GM12865 (cell line): ENCODE measurements around the gene SLC7A8.
"Not testable (repeated sequence)": the region's sequence is repeated elsewhere in the genome, so short reads cannot be mapped to it uniquely, and the experiment has no call there.

Experiments used
- DNase-seq: peaks from one replicate; pipeline ENCODE4 v3.0.0; 2010; ENCODE audit warnings: low read depth
- H3K4me3 ChIP-seq: 2 replicates; pipeline ENCODE4 v1.5.1; 2011; ENCODE audit warnings: mild to moderate bottlenecking, low read depth, low read length, control low read depth
- TF ChIP-seq, protein P1 (sequence below): IDR thresholded peaks from 2 replicates; pipeline ENCODE4 v1.5.1; 2011; ENCODE audit warnings: low read length, control low read depth, low read depth, inconsistent platforms; ENCODE audit not compliant: insufficient read depth; ENCODE audit errors: missing control alignments

Gene SLC7A8

DNA sequence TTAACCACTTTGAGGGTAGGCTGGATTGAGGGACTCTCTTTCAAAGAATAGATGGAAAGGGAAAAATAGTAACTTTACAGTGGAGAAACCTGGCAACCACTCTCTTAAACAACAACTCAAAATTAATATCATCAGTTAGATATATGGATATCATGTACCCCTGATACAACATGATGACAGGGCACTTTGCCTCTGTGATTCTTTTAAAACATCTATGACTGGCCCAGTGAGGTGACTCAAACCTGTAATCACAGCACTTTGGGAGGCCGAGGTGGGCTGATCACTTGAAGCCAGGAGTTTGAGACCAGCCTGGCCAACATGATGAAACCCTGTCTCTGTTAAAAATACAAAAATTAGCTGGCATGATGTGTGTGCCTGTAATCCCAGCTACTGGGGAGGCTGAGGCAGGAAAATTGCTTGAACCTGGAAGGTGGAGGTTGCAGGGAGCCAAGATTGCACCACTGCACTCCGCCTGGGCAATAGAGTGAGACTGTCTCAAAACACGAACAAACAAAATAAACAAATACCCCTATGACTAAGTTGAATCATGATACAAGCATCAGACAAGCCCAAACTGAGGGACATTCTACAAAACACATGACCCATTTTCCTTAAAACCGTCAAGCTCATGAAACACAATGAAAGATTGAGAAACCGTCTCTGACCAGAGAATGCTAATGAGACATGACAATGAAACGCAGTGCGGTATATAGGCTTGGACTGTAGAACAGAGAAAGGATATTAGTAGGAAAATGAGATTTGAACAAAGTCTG lies 26.4 kb upstream of the SLC7A8 start:
- no peak for DNase-seq
- TF ChIP-seq, protein P1, sequence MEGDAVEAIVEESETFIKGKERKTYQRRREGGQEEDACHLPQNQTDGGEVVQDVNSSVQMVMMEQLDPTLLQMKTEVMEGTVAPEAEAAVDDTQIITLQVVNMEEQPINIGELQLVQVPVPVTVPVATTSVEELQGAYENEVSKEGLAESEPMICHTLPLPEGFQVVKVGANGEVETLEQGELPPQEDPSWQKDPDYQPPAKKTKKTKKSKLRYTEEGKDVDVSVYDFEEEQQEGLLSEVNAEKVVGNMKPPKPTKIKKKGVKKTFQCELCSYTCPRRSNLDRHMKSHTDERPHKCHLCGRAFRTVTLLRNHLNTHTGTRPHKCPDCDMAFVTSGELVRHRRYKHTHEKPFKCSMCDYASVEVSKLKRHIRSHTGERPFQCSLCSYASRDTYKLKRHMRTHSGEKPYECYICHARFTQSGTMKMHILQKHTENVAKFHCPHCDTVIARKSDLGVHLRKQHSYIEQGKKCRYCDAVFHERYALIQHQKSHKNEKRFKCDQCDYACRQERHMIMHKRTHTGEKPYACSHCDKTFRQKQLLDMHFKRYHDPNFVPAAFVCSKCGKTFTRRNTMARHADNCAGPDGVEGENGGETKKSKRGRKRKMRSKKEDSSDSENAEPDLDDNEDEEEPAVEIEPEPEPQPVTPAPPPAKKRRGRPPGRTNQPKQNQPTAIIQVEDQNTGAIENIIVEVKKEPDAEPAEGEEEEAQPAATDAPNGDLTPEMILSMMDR, result no peak
- H3K4me3 ChIP-seq, result no peak overlapping the region

DNA sequence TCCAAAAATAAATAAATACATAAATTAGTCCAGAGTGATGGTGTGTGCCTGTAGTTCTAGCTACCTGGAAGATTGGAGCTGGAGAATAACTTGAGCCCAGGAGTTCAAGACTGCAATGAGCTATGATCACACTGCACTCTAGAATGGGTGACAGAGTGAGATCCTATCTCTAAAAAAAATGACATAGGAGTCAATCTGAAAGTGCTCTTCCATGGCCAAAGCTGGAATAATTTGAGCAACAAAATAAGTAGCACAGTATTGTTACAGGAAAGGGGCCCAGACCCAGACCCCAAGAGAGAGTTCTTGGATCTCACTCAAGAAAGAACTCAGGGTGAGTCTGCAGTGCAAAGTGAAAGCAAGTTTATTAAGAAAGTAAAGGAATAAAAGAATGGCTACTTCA lies 24.9 kb upstream of the SLC7A8 start:
- TF ChIP-seq, protein P1, result no peak
- H3K4me3 ChIP-seq, result no peak overlapping the region
- DNase-seq, result no peak

DNA sequence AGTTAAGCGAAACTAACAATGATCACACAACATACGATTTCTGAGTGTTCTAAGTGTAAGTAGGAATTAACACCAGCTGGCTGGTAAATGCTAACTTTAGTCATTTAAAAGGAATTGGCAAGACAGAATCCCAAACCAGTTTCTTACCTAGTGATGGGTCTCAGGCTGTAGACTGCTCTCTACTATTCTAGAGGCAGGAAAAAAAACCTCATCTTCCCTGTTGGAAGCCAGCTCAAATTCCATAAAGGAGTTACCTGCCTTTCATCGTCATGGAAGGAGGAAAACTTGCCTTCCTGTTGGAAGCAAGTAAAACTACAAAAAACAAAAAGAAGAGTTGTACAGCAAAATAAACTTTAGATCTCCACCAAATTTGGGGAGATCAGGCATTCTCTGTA lies 23.7 kb upstream of the SLC7A8 start:
- DNase-seq, result no peak
- H3K4me3 ChIP-seq, result no peak overlapping the region
- TF ChIP-seq, protein P1, result no peak

DNA sequence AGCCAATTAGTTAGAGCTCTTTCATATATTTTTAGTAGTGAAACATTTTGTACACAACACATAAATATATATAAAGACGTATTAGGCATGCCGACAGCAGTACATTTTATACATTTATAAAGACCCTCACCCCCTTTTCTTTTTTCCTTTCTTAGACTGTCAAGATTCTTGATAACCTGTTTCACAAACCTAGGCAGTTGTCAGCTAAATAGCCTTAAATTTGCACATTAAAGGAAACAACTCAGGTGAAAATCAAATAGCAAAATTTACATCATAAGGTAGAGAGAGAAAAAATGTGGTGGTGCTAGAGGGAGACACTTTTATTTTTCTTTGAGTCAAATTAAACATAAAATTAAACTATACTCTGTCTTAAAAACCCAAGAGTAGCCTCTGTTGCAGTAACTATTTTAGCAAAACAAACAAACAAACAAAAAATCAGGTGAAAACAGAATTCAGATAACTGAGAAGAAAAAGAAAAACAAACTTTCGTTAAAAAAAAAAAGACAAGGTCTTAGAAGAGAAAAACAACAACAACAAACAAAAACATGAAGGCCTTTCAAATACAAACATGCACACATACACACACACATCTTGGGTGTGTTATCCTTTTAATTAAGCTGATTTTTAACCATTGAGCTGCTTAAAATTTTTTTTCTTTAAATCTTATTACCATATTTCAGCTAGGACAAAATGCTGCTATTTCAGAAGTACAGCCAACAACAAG lies 23.1 kb upstream of the SLC7A8 start:
- DNase-seq, result no peak

DNA sequence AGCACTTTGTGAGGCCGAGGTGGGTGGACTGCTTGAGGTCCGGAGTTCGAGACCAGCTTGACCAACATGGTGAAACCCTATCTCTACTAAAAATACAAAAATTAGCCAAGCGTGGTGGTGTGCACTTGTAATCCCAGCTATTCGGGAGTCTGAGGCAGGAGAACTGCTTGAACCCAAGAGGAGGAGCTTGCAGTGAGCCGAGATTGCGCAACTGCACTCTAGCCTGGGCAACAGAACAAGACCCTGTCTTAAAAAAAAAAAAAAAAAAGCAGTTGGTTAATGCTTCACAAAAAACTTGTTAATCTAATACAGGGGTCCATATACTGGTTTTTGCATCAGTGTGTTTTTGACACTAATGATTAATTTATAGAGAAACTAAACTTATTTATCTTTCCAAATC lies 18.5 kb upstream of the SLC7A8 start:
- no peak overlapping the region for H3K4me3 ChIP-seq
- DNase-seq, result no peak

More for the DNA sequence above, 23.1 kb upstream of the SLC7A8 start:
- H3K4me3 ChIP-seq, result no peak overlapping the region
- TF ChIP-seq, protein P1, result no peak

DNA sequence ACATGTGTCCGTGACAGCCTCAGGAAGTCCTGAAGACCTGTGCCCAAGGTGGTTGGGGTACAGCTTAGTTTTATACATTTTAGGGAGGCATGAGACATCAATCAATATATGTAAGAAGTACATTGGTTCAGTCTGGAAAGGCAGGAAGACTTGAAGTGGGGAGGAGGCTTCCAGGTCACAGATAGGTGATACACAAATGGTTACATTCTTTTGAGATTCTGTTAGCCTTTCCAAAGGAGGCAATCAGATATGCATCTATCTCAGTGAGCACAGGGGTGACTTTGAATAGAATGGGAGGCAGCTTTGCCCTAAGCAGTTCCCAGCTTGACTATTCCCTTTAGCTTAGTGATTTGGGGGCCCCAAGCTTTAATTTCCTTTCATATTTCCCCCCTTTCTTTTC lies 15.7 kb upstream of the SLC7A8 start:
- not testable (repeated sequence) for H3K4me3 ChIP-seq, DNase-seq

More for the DNA sequence above, 18.5 kb upstream of the SLC7A8 start:
- TF ChIP-seq, protein P1, result no peak

DNA sequence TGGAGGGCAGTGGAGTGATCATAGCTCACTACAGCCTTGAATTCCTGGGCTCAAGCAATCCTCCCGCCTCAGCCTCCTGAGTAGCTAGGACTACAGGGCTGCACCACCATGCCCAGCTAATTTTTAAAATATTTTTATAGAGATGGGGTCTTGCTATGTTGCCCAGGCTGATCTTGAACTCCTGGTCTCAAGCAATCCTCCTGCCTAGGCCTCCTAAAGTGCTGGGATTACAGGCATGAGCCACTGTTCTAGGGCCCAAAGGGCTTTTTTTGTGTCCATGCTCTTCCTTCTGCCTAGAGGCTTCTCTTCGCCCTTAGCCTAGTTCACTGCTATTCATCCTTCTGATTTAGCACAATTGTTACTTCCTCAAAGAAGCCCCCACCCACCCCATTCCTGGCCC lies 13.0 kb upstream of the SLC7A8 start:
- not testable (repeated sequence) for H3K4me3 ChIP-seq, DNase-seq
